GM18508 (cell line): ENCODE results near the gene ADA.

ENCODE experiments used
- ATAC-seq: cut with Tn5 transposase; IDR thresholded peaks from one replicate; pipeline ENCODE4 v1.9.1; 2021; ENCODE audit warnings: moderate number of reproducible peaks; ENCODE audit not compliant: insufficient read depth, unreplicated experiment

ADA gene

GRCh38 chr20:44586289-44586911 lies 65.1 kb downstream of the ADA start:
- ATAC-seq, result peak; percentile 57

GRCh38 chr20:44585057-44585963 lies 66.2 kb downstream of the ADA start:
- ATAC-seq, result no peak

GRCh38 chr20:44584162-44584561 lies 67.3 kb downstream of the ADA start:
- ATAC-seq, result no peak

- ATAC-seq, result no peak
Measured at GRCh38 chr20:44583157-44583556, 68.3 kb downstream of the ADA start.

- ATAC-seq, result no peak
Measured at GRCh38 chr20:44582311-44583025, 69.0 kb downstream of the ADA start, which contains the start of gene PKIG. PKIG (plus strand) TSS chr20:44582579; CDS start chr20:44614557, 31,978 bp downstream.

DNA sequence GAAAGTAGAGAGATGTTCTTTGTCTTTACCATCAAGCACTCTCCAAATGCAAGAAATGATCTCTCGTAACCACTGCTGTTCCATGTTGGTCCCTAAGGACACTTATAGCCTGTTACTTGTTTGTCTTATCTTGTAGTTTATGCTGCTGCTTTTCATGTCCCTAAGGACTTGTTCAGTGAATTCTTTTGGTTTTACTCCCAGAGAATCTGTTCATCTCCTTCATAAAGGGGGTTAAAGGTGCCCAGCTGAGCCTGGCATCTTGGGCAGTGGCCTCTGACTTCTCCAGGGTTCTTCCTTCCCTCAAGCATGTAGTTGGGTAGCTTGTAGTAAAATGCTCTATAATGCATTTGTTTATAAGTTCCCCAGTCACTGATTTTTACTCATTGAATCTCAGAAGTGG lies 70.0 kb downstream of the ADA start:
- no peak for ATAC-seq

DNA sequence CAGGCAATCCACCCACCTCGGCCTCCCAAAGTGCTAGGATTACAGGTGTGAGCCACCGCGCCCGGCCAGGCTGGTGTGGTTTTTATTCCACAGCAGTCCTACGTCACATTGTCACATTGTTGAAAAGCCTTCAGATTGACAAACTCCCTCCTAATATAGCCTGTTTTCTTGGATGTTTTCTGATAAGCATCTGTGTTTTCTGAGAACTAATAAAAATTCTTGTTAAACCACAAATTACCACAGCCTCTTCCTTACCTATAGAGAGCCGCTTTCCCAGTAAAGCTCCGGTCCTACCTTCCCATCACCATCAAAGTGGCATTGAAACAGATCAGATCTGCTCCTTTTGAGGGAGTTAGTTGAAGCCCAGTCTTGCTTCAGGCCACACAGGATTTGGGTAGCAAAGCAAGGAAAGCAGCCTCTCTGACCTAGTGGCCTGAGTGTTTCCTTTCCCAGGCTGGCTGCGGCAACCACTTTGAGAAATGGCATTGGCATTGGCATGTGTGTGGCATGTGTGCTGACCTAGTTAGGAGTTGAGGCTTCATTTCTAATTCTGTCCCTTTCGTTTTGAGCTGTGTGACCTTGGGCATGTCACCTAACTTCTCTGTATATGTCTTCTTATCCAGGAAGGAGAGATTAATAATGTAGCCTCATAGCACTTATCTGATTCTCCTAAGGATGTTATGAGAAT lies 70.8 kb downstream of the ADA start:
- ATAC-seq, result no peak

DNA sequence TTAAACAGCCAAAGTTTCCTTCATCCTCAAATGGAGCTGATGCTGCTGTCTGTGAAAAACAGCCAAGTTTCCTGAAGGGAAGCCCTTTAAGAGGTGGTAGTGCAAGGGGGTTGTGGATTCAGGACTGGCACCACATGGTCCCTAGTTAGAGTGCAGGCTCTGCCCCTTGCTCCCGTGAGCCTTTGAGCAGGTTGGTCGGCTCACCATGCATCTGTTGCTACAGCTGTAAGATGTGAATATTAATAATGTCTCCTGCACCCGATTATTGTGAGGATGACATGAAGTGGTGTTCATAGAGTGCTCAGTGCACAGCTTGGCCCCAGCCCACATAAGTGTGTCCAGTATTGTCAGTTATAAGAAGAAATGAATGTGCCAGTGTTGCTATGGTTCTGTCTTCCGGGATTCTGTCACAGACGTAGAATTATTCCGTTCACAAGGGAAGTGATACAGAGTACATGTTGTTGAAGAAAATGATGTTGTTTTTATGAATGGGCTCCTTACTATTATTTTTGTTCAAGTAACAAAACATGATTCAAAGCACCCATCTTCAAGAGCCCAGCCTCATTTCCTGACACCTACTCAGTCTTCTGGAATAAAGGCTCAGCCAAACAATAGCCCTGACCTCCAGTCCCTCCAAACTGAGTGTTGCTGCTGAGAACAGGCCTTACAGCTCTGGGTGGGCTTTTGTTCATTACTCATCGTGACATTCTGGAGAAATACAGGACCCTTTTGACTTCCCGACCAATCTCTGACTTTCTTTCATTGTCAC lies 72.0 kb downstream of the ADA start:
- no peak for ATAC-seq

DNA sequence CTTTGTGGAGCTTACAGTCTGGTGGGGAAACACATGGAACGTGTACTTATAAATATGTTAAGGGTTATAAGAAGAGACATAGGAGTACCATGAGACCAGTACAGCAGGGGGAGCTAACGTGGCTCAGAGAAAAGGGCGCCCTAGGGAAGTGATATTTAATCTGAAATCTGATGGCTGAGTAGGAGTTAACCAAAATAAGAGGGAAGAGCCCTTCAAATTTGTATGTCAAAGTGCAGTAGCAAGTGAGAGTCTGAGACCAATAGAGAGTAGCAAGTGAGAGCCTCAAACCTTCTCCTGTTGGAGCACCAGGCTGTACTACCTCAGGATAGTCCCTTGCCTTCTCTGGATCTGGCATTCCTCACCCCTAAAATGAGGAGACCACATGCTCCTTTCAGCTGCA lies 75.2 kb downstream of the ADA start:
- ATAC-seq, result no peak

DNA sequence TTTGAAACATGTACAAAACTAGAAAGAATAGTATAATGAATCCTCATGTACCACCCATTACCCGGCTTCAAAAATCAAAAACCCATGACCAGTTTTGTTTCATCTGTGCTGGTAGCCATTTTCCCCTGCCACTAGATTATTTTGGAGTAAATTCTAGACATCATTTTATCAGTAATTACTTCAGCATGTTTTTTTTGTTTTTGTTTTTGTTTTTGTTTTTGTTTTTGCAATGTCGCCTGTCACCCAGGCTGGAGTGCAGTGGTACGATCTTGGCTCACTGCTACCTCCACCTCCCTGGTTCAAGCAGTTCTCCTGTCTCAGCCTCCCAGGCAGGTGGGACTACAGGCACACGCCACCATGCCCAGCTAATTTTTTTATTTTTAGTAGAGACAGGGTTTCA lies 77.1 kb downstream of the ADA start:
- no peak for ATAC-seq

GRCh38 chr20:44573501-44573869 lies 78.0 kb downstream of the ADA start:
- no peak for ATAC-seq

DNA sequence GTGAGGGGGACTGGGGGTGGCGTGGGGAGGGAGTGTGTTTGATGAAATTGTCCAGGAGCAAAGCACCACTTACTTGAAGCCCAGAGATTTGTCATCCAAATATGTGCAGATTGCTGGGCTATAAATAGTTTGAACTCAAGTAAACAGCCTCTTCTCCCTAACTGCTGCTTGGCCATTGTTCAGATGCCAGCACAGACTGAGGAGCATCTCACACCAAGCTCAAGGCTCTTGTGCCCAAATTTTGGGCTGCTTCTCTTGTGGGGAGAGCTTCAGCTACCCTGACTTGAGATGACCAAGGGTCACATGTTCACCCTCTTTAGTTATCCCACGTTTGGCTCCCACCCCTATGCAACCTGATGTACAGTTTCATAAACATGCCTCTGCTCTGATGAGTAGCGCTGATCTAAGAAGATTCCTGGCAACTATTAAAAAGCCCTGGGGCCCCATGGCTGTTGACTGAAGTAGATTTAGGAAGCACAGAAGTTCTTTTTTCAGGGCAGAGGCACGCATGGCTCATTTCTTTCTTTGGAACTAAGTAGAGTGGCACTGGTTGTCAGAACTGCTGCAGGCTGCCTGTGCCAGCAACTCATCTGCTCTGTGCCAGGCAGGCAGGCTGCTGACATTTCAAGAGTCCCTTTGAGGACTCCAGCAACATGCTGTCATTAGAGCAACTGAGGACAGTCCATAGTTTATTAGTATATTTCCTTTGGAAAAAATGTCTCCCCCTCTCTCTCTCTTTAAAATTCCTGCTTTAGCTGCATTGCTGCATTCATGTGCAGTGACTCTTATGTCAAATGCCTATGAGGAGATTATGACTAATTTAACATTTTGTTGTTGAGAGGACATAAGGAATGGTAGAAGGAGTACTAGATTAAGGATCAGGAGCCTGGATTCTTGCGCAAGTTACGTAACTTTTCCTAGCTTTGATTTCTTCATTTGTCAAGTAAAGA lies 78.7 kb downstream of the ADA start:
- ATAC-seq, result no peak

DNA sequence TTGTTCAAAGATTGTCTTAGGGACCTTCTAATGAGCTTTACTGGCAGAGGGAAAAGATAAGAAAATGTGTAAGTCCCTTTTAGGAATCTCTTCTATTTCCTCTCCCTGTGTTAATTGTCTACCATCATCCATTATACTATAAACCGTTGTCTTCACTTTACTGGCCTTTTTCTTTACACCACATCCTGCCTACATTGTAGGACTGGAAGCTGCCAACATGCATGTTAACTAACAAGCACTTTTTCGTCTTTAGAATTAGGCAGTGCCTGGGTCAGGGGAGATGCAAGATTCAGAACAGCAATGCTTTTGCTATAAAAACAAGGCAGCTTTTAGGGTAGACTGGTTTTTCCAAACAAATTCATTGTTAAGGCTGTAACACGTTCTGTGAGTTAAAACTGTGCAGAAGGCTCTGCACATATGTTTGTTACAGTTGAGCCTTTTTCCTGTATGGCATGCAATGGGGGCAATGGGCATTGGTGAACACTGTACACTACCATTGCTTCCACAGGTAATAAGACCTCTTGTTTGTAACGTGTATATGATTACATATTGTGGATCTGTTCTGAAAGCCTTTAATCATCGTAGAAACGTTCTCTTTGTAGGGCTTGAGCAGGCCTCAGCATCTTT lies 80.0 kb downstream of the ADA start:
- ATAC-seq, result no peak

DNA sequence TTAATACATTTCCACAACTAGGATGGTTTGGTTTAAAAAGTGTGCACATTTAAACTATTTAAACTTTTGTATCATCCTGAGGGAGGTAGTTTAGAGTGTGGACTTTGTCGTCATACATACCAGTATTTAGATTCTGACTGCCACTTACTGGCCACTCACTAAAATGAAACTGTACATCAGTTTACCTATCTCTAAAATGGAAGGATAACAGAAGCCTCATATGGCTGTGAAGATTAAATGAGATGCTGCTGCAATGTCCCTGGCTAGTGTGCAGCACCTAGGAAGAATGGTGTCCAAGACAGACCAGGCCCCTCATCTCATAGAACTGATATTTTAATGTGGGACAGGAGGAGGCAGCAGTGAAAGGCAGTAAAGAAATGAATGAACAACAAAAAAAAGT lies 81.1 kb downstream of the ADA start:
- no peak for ATAC-seq
